ENCODE measurements around the gene SCIMP.
"Not testable (repeated sequence)": the region's sequence is repeated elsewhere in the genome, so short reads cannot be mapped to it uniquely, and the experiment has no call there.

SCIMP gene

GRCh38 chr17:5234645-5235576, at the start of gene SCIMP:
Gene SCIMP, minus strand, starts transcription at chr17:5234860. Its CDS starts 105 bp downstream, at chr17:5234755.
- DNase-seq: peak in 1 of 2 donors; percentile 19

DNA sequence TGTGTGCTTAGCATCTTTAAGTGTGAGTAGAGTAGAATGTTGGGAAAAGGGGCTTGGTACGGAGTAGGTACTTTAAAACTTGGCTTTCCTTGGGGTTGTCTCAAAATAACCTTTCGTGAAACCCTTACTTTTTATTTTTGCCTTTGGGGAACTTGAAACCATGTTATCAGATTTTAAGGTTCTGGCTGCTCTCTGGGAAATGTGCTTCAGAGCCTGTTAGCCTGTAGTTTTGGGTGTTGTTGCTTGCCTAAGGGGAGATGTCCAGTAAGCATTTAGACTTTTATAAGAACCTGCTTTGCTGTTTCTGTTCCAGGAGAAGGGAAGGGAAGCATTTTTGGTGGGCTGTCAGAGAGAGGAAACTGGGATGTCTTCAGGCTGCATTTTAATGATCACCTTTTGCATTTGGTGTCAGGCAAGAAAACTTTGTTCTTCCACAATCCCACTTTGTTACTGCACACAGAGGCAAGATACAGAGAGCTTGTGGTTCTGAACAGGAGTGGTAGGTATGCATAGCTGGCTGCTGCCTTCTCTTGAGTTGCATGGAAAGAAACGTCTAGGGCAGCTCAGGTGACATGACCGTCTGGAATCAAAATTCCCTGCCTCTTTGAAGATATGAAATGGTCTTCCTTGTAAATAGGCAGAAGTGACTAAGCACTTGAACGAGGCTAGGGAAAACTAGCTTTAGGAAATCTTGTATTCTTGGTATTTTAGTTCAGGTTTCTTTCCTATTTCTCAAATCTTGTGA, 49.1 kb upstream of the SCIMP start:
- no peak for DNase-seq

DNA sequence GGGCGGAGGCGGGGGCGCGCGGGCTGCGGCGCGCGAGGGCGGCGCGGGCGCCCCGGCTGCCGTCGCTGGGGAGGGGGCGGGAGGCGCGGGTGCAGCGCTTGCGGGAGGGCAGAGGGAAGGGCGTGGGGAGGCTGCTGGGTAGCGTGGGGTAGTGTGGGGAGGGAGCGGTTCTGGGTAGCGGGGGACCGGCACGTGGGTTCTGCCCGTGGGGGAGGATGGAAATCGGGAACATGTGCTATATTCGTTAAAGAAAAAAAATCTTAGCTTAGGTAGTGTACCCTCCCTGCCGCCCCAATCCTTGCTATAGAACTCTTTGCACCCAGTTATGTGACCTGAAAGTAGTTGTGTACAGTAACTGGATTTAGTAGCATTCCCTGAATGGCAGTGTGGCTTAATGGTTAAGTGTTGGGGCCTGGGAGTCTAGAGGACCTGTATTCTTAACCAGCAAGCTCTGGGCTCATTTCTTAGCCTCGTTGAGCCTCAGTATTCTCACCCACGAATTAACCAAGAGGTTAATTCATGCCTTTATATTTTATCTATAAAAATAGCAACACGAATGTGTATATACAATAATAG, 48.1 kb upstream of the SCIMP start:
- peak in 1 of 2 donors; percentile 28 for DNase-seq

DNA sequence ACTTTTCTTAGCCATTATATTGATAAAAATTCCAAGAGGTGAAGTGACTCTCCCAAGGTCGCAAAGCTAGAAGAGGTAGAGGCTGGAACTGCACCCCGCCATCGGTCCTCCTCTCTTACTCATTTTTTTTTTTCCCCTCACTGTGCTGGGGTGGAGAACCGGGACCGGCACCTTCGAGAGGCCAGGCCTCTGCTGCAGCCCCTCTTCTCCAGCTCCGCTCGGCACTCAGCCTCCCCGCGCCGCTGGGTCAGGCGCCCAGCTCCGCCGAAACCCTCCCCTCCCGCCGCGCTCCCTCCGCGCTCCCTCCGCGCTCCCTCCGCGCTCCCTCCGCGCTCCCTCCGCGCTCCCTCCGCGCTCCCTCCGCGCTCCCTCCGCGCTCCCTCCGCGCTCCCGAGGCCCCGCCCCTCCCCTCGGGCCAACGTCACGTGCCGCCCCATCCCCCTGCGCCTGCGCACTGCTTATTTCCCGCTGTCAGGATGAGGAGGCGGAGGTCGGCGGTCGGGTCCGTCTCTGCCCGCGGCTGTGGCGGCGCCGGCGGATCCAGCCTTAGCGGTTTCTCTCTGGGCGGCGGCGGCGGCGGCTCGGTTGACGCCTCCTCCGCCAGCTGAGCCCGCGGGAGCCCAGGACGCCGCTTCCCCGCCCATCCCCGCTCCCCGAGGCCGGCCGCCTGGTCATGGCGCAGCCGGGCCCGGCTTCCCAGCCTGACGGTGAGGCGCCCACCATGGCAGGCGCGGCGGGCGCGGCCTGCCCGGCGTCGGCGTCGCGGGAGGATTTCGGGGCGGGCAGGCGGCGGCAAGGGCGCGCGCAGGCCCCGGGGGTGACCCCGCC, 47.4 kb upstream of the SCIMP start, which contains the start of gene RABEP1:
TSS of gene RABEP1 (plus strand) at position 471 of the 828 bp plus-strand sequence. CDS start at position 674, 203 bp downstream.
- peak; percentile 58 to 85 for DNase-seq

DNA sequence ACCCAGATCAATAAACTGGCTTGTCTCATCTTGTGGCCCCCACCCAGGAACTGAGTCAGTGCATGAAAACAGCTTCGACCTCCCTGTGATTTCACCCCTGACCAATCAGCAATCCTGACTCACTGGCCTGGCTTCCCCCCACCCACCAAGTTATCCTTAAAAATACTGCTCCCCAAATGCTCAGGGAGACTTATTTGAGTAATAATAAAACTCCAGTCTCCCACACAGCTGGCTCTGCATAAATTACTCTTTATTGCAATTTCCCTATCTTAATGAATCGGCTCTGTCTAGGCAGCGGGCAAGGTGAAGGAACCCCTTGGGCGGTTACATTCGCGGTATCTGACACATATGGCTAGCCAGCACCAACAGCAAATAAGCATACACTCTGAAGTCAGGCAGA, 37.7 kb upstream of the SCIMP start:
- DNase-seq: no peak

DNA sequence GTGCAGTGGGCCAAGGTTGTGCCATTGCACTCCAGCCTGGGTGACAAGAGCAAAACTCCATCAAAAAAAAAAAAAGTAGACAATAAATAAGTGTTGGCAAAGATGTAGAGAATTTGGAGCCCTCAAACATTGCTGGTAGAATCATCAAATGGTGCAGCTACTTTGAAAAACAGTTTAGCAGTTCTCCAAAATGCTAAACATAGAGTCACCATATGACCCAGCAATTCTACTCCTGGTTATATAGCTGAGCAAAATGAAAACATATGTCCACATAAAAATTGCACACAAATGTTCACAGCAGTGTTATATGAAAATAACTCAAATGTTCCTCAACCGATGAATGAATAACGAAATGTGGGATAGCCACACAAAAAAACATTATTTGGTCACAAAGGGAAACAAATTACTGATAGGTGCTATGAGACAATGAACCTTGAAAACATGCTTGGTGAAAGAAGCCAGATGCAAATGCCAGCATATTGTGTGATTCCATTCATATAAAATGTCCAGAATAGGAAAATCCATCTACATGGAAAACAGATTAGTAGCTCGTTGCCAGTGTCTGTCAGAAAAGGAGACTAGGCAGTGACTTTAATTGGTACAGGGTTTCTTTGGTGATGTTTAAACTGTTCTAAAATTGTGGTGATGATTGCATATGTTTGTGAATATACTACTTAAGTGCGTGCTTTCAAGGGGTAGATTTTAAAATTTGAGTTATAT, 34.7 kb upstream of the SCIMP start:
- DNase-seq: no peak

GRCh38 chr17:5264893-5265292, 30.2 kb upstream of the SCIMP start:
- DNase-seq: no peak

DNA sequence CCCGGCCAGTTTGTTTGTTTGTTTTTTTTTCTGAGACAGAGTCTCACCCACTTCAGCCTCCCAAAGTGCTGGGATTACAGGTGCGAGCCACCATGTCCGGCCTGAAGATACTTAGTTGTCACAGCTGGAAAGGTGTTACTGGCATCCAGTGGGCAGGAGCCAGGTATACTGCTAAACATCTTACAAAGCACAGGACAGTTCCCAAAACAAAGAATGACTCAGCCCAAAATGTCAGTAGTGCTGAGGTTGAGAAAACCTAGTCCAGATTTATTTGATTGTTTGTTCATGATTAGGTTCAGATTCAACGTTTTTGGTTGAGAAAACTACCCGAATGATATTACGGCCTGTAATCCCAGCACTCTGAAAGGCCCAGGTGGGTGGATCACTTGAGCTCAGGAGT, 28.8 kb upstream of the SCIMP start:
- no peak for DNase-seq

GRCh38 chr17:5262416-5262991, 27.8 kb upstream of the SCIMP start:
- DNase-seq: no peak

GRCh38 chr17:5260542-5260941, 25.9 kb upstream of the SCIMP start:
- DNase-seq: no peak

DNA sequence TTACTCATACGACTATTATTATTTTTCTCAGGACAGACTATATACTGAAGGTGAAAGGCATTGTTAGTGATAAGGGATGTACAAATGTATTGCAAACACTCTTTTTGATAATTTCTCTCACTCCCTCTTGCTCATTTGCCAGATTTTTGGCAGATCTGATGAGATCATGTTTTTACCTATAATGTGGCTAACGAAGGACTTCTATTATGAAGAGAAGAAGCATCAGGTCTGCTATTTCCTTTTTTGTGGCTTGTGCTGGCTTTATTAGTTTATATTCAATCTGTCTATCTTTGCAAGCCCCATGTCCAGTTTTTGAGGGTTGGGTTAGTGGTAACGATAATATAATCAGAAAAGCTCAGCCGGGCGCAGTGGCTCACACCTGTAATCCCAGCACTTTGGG, 22.5 kb upstream of the SCIMP start:
- DNase-seq: no peak

GRCh38 chr17:5254903-5255521, 20.4 kb upstream of the SCIMP start:
- peak in 1 of 2 donors; percentile 12 for DNase-seq

DNA sequence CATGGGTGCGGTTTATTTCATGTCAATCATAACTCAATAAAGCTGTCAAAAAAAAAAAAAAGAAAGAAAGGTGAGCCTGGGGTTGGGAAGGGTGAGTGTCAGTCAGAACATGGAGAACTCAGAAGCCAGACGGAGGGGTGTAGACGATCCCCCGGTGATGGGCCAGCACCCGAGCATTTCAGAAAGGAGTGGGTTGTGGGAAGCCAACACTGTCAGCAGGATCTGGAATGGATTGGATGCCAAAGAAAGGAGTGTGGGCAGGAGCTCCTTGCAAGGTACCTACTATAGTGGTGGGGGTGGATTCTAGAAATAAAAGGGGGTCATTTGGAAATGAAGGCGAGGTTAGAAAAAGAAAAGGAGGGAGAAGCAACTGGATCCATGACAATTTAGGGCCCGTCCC, 19.8 kb upstream of the SCIMP start:
- no peak for DNase-seq

GRCh38 chr17:5249615-5250014, 15.0 kb upstream of the SCIMP start:
- peak; percentile 41 to 51 for DNase-seq

GRCh38 chr17:5248821-5249479, 14.3 kb upstream of the SCIMP start:
- DNase-seq: no peak

DNA sequence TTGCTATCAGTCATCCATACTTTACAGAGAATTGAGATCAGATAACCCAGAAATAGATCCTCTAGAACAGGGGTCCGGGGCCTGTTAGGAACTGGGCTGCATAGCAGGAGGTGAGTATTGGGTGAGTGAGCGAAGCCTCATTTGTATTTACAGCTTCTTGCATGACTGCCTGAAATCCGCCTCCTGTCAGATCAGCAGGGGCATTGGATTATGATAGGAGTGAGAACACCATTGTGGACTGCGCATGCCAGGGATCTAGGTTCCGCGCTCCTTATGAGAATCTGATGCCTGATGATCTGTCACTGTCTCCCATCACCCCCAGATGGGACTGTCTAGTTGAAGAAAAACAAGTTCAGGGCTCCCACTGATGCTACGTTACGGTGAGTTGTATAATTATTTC, 13.0 kb upstream of the SCIMP start:
- no peak for DNase-seq

DNA sequence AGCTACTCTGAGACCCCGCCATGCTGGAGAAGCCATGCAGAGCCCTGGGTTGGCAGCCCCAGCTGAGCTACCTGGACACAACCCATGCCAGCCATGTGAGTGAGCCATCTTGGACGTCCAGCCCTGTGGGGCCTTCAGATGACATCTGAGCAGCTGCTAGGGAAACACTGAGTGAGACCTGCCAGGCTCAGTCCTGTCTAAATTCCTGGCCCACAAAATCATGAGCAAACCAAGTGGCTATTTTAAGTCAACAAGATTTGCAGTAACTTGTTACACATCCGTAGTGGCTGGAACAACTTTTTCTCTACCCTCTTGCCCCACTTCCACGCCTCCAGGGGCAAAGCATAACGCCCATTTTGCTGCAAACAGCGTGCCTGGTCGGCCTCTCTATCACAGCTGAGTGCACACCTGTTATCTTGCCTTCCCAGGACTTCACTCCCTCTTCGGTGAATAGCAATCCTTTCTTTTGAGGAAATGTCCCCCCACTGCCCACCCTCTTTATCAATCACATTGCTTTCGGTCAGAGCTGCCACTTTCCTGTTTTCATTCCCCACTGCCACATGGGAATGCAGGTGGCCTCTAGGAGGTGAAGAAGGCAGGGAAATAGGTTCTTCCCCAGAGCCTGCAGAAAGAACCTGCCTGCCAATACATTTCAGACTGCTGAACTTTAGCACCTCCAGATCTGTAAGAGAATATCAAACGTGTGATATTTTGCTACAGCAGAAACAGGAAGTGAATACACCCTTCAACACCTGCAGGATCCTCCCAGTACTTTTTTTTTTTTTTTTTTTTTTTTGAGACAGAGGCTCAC, 7.4 kb upstream of the SCIMP start:
- no peak for DNase-seq

DNA sequence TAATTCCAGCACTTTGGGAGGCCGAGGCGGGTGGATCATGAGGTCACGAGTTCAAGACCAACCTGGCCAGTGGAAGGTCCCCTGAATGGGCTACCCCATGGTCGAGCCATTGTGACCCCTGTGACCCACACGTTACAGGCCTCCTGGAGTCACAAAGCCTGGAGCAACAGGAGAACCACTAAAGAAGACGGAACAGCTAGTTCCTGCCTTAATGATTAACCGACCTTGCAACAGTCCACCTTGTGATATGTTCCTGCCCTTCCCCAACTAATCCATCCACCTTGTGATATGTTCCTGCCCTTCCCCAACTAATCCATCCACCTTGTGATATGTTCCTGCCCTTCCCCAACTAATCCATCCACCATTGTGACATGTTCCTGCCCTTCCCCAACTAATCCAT, 5.1 kb upstream of the SCIMP start:
- not testable (repeated sequence) for DNase-seq

DNA sequence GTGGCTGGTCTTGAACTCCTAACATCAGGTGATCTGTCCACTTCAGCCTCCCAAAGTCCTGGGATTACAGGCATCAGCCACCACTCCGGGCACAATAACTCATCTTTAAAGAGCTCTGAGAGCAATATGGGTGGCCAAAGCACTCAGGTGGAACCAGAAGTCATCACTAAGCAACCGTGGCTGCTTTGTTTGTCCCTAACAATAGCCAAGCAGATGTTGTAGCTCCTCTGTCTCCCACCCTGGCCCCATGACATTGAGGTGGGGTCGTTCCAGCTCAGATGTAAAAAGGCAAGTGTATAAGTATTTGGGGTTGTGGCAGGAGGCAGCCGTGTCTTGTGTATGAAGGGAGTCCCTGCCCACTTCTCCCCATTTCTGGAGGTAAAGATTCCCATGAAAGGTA, 3.7 kb upstream of the SCIMP start:
- DNase-seq: no peak

Data from hippocampal formation (tissue), 2 donors.